Liver (tissue), 3 donors: ENCODE data around the gene PDE4D.

Experiments
- MAX ChIP-seq: IDR thresholded peaks from 2 replicates; pipeline ENCODE4 v1.6.1; 2016; ENCODE audit warnings: antibody characterized with exemption
- RAD21 ChIP-seq, 2 donors: IDR thresholded peaks; 2 replicates each; pipeline ENCODE4 v1.6.1; 2016; ENCODE audit warnings: antibody characterized with exemption in 2 of 2, mild to moderate bottlenecking in 2 of 2
- TAF1 ChIP-seq: conservative IDR thresholded peaks from 2 replicates; pipeline ENCODE4 v1.6.1; 2016; ENCODE audit warnings: antibody characterized with exemption, mild to moderate bottlenecking
- TF ChIP-seq, protein P1 (sequence below): fragments of 150-350 bp; IDR thresholded peaks from 2 replicates; pipeline ENCODE4 v1.5.1; 2017; ENCODE audit warnings: improper control_type of control experiment, low read depth, low read length; ENCODE audit not compliant: missing input control
- donor health status: healthy.
- donor health status: healthy.

GRCh38 chr5:59261969-59262368, 631.6 kb downstream of the PDE4D start:
- TF ChIP-seq, protein P1, sequence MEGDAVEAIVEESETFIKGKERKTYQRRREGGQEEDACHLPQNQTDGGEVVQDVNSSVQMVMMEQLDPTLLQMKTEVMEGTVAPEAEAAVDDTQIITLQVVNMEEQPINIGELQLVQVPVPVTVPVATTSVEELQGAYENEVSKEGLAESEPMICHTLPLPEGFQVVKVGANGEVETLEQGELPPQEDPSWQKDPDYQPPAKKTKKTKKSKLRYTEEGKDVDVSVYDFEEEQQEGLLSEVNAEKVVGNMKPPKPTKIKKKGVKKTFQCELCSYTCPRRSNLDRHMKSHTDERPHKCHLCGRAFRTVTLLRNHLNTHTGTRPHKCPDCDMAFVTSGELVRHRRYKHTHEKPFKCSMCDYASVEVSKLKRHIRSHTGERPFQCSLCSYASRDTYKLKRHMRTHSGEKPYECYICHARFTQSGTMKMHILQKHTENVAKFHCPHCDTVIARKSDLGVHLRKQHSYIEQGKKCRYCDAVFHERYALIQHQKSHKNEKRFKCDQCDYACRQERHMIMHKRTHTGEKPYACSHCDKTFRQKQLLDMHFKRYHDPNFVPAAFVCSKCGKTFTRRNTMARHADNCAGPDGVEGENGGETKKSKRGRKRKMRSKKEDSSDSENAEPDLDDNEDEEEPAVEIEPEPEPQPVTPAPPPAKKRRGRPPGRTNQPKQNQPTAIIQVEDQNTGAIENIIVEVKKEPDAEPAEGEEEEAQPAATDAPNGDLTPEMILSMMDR = no peak
- TF ChIP-seq RAD21 (IDR thresholded peaks at IDR 0.05) (no peak), TAF1 (no peak), MAX (no peak)
